AG04449 (cell line): ENCODE data around the gene QRICH2.

ENCODE experiments used
- CTCF ChIA-PET: fragments of 350-600 bp; formaldehyde crosslinking; extraction: SDS; loops from one replicate; lab custom pipeline; 2021; ENCODE audit warnings: antibody characterized with exemption; lab: Yijun Ruan, JAX
- POLR2A ChIA-PET: fragments of 400-600, 350-600 bp; formaldehyde crosslinking; extraction: SDS; loops from one replicate; lab custom pipeline; 2020; ENCODE audit warnings: antibody characterized with exemption, inconsistent platforms; lab: Yijun Ruan, JAX
- DNase-seq: peaks from one replicate; pipeline ENCODE4 v3.0.0-alpha.2; 2010; ENCODE audit warnings: low read depth, low spot score
- H3K4me3 ChIP-seq: 2 replicates; pipeline ENCODE4 v1.5.1; 2011; ENCODE audit warnings: low read depth, mild to moderate bottlenecking, control low read depth, low read length
- CTCF ChIP-seq: IDR thresholded peaks from one replicate; pipeline ENCODE4 v1.5.1; 2011; ENCODE audit warnings: mild to moderate bottlenecking, moderate library complexity, low read length, control low read depth, inconsistent platforms; ENCODE audit not compliant: insufficient read depth; ENCODE audit errors: missing control alignments

QRICH2 gene

GRCh38 chr17:76273445-76274111, 34.5 kb downstream of the QRICH2 start:
- POLR2A ChIA-PET = no interaction called here
- CTCF ChIA-PET = interaction anchor here (1.0 to 2.7 kb wide), 6 partner anchors 7 to 260 kb away, joined by 3 to 11 read pairs (median 3); no protein-coding TSS in a partner anchor
- no peak for TF ChIP-seq CTCF
- no peak for DNase-seq
- no peak overlapping the region for H3K4me3 ChIP-seq

- no peak for DNase-seq
- ChIA-PET CTCF (interaction anchor here (1.3 to 2.7 kb wide), 4 partner anchors 8 to 259 kb away, joined by 3 to 11 read pairs (median 4); no protein-coding TSS in a partner anchor), POLR2A (no interaction called here)
- TF ChIP-seq CTCF = no peak
- no peak overlapping the region for H3K4me3 ChIP-seq
Observed at GRCh38 chr17:76272541-76273444, 35.3 kb downstream of the QRICH2 start.

GRCh38 chr17:76271669-76272540, 36.2 kb downstream of the QRICH2 start:
- H3K4me3 ChIP-seq = no peak overlapping the region
- CTCF ChIA-PET = interaction anchor here (0.8 to 5.8 kb wide), 5 partner anchors 8 to 368 kb away, joined by 3 to 109 read pairs (median 6); no protein-coding TSS in a partner anchor
- DNase-seq = no peak
- POLR2A ChIA-PET = no interaction called here
- TF ChIP-seq CTCF = no peak

GRCh38 chr17:76270770-76271668, 37.1 kb downstream of the QRICH2 start:
- ChIA-PET CTCF (interaction anchor here (0.8 to 5.8 kb wide), 2 partner anchors 9 to 367 kb away, joined by 3 to 109 read pairs; no protein-coding TSS in a partner anchor), POLR2A (no interaction called here)
- no peak for TF ChIP-seq CTCF
- no peak overlapping the region for H3K4me3 ChIP-seq
- DNase-seq = no peak

- H3K4me3 ChIP-seq = no peak overlapping the region
- POLR2A ChIA-PET = no interaction called here
- CTCF ChIA-PET = interaction anchor here (1.0 to 5.8 kb wide), 3 partner anchors 10 to 265 kb away, joined by 3 to 109 read pairs (median 9); no protein-coding TSS in a partner anchor
Observed at GRCh38 chr17:76270127-76270592, 37.9 kb downstream of the QRICH2 start.

More at GRCh38 chr17:76270127-76270592, 37.9 kb downstream of the QRICH2 start:
- TF ChIP-seq CTCF = no peak
- DNase-seq = no peak
